NCI-H1092 treated with DMSO at 0.1 percent for 48 hours (cell line): ENCODE measurements around the gene MAPK1.
"Not testable (repeated sequence)": the region's sequence is repeated elsewhere in the genome, so short reads cannot be mapped to it uniquely, and the experiment has no call there.

Source experiments
- DNase-seq: peaks from one replicate; lab custom pipeline; 2025; lab: John Stamatoyannopoulos, UW

MAPK1 gene

DNA sequence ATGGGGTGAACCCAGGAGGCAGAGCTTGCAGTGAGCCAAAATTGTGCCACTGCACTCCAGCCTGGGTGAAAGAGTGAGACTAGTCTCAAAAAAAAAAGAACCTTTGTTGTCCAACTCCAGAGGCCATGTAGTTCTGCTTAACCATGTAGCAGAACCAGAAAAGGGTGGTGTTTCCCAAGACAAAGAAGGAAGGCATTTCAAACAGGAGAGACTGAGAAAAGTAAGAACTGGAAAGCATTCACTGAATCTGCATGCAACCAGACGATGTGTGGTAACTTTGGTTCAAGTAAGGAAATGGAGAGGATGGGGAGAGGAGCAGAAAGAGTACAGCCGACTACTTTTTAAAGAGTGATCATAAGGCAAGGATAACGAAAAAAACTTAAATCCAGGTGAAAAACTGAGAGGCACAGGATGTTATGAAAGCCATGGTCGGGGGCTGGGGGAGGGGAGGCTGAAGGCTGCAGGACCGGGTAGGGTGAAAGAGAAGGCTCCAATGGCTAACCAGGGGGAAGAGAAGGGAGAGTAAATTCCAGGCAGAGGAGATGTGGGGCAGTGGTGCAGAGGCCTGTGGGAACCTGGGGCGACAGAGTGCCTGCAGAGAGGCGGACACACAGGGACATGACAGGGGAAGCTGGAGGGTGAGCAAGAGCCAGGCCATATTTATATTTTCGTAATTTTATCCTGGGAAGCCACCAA, 48.8 kb downstream of the MAPK1 start:
- no peak for DNase-seq

DNA sequence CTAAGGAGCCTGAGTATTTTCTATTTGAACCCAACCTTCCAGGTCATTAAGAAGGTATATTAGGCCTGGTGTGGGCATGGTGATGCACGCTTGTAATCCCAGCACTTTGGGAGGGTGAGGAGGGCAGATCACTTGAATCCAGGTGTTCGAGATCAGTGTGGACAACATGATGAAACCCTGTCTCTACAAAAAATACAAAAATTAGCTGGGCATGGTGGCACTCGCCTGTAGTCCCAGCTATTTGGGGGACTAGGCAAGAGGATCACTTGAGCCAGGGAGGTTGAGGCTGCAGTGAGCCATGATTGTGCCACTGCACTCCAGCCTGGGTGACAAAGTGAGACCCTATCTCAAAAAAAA, 50.0 kb downstream of the MAPK1 start:
- DNase-seq, result not testable (repeated sequence)

DNA sequence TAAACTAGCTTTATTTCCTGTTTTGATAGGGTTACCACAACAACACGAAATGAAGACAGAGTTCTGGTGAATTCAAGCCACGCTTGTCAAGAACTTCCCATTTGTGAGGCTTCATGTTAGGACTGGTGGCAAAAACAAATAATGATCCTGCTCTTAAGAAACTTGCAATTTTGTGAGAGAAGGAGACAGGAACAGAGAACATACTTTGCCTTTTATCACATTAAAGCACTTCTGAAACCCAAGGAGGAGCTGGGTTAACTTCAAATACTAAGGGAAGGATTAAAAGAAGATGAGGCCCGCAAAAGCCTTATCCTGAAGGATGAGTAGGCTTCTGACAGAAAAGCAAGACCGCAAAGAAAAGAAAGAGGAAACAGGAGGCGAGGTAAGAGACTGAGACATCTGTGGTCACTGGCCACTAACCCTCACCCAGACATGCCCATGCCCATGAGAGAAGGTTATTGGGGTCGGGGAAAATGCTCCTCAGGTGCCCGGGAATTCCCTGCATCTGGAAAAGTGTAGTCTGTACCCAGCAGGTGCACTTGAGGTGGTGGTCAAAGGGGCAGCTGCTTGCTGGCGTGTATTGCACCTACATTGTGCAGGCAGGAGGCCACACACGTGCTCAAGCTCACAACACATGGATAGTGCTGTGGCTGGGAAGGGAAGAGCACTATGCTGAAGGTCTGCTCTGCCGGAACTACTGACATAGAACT, 50.5 kb downstream of the MAPK1 start:
- DNase-seq, result no peak

DNA sequence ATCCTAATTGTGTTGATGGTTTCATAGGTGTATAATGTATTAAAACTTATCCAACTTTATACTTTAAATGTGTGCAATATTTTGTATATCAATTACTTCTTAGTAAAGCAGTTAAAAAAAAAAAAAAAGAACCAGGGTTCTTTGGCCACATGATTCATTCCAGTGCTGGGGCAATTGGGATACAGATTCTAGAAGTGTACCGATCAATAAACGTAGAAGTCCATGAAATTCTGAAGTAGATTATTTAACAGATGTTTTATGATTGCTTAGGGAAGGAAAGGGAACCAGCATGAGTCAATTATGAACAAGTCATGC, 51.0 kb downstream of the MAPK1 start:
- no peak for DNase-seq

DNA sequence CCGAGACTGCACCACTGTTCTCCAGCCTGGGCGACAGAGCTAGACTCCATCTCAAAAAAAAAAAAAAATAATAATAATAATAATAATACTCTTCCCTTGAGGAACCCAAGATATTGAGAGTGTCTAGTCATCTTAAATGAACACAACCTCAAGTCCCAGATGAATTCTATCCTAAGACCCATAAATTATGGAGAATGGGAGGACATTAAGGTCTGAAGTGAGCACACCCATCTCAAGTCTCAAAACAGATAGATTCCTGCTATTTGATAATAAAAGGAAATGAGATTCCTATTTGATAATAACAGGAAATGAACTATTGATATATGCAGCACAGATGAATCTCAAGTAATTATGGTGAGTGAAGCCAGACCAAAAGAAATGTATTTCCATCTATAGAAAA, 51.5 kb downstream of the MAPK1 start:
- no peak for DNase-seq

DNA sequence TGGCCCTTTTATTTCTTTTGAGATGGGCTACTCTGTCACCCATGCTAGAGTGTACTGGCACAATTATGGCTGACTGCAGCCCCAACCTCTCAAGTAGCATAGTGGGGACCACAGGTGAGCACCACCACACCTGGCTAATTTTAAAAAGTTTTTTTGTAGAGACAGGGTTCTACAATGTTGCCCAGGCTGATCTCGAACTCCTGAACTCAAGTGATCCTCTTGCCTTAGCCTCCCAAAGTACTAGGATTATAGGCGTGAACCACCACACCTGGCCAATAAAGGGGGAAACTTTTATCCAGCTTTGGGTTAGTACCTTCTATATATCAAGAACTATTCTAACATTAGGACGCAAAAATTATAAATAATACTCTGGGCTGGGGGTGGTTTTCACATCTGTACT, 52.1 kb downstream of the MAPK1 start:
- DNase-seq, result no peak

DNA sequence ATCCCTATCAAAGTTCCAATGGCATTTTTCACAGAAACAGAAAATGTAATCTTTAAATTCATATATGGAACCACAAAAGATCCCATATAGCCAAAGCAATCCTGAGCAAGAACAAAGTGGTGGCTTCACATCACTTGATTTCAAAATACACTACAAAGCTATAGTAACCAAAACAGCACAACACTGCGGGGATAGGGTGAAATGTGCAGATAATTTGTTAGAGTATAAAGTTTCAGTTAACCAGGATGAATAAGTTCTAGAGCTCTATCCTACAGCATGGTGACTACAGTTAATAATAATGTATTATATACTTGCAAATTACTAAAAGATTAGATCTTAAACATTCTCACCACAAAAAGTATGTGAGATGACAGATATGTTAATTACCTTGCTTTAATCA, 55.5 kb downstream of the MAPK1 start:
- no peak for DNase-seq

DNA sequence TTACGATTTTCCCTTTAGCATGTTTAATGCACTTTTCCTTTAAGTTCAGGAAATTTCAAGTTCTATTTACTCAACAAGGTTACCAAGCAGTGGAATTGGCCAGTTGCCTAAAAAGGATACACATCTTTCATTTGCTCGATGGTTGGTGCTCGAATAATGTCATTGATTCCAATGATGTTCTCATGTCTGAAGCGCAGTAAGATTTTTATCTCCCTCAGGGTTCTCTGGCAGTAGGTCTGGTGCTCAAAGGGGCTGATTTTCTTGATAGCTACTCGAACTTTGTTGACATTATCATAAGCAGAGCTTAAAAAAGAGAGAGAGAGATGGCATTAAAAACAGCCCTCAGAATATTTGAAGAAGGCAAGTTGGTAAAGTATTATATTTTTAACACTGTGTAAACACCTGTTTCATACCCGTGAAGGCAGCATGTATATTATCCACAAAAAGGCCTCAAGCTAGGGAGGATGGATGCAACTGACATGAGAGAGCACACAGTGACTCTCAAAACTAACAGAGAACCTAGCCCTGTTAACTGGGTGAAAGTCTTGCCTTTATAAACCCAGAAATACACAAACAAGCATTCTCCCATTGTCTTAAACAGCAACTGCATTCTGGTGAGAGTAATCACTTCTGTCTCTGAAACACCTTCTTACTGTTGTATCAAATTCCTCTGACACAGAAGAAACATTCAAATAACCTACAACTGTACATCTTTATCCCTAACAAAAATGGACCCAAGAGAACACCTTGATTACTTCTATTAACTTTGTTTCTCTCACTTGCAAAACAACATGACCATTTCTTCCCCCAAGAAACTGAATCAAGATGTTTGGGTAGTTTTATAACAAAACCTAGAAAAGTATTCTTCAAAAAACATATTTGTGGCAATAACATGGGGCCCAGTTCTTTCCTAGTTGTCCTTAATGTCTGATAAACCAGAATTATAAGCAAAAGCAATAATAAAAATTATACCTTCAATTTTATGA, 59.6 kb downstream of the MAPK1 start:
- no peak for DNase-seq

DNA sequence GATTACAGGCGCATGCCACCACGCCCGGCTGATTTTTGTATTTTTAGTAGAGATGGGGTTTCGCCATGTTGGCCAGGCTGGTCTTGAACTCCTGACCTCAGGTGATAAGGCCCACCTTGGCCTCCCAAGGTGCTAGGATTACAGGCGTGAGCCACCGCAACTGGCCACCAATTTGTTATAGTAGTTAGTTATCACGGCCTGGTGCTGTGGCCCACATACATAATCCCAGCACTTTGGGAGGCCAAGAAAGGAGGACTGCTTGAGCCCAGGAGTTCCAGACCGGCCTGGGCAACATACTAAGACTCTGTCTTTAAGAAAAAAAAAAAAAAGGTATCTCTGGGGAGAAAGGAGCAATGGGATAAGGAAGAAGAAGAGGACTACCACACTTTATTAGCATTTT, 62.1 kb downstream of the MAPK1 start:
- DNase-seq, result not testable (repeated sequence)

DNA sequence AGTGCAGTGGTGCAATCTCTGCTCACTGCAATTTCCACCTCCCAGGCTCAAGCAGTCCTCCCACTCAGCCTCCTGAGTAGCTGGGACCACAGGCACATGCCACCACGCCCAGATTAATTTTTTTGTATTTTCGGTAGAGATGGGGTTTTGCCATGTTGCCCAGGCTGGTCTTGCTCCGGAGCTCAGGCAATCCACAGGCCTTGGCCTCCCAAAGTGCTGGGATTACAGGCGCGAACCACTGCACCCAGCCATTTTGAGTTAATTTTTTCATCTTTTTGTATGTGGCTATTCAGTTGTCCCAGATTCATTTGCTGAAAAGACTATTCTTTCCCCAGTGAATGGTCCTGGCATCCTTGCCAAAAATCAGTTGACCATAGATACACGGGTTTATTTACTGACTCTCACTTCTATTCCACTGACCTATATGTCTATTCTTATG, 63.6 kb downstream of the MAPK1 start:
- no peak for DNase-seq

DNA sequence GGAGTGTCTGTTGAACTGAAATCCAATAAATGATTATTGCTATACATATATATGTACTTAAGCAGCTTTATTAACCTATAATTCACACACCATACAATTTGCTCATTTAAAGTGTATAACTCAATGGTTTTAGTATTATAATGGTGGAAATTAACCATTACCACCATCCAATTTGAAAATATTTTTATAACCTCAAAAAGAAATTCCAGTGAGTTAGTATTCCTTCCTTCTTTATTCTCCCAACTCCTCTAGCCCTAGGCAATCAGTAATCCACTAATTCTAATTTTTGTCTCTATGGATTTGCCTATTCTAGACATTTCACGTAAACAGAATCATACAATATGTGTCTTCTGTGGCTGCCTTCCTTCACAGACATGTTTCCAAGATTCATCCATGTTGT, 64.8 kb downstream of the MAPK1 start:
- no peak for DNase-seq

DNA sequence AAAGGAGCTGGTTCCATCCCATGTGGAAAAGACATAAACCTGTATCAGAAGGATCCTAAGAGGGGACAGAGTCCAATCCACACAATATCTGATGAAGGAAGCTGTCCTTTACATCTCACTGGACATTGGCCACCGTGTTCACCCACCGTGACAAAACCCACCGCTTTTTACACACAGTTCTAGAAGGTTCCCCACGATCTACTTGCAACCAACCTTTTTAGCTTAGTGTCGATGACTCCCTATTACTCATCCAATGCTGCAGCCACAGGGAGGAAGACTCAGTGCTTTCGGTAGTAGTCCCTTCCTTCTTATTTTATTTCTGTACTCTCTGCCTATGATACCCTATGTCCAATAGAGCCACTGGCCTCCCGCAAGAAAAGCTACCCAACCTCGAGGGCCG, 65.4 kb downstream of the MAPK1 start:
- DNase-seq, result no peak

DNA sequence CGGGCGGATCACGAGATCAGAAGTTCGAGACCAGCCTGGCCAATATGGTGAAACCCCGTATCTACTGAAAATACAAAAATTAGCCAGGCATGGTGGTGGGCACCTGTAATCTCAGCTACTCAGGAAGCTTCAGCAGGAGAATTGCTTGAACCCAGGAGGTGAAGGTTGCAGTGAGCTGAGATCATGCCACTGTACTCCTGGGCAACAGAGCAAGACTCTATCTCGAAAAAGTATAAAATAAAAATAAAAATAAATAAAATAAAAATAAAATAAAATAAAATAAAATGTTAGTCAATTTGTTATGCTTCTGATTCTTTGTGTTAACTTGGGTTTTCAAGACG, 66.2 kb downstream of the MAPK1 start:
- not testable (repeated sequence) for DNase-seq

DNA sequence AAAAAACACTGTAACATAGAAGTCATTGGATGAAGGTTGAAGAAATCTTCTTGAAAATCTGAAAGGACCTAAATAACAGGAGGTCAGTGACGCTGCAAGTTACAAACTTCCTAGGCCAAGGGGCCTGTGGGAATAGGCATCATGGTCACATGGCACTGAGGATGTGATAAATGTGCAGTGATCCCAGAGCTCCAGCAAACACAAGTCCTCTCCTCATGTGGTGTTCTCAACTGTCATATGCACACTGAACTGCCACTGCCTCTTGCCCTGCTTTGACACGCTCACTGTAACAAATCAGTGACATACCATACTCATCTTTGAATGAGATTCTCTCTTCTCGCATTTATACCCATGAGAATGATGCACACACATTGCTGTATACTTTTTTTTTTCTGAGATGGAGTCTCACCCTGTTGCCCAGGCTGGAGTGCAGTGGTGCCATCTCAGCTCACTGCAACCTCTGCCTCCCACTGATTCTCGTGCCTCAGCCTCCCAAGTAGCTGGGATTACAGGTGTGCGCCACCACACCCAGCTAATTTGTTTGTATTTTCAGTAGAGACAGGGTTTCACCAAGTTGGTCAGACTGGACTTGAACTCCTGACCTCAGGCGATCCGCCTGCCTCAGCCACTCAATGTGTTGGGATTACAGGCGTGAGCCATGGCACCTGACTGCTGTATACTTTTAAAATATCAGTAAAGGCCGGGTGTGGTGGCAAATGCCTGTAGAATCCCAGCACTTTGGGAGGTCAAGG, 66.7 kb downstream of the MAPK1 start:
- DNase-seq, result no peak

DNA sequence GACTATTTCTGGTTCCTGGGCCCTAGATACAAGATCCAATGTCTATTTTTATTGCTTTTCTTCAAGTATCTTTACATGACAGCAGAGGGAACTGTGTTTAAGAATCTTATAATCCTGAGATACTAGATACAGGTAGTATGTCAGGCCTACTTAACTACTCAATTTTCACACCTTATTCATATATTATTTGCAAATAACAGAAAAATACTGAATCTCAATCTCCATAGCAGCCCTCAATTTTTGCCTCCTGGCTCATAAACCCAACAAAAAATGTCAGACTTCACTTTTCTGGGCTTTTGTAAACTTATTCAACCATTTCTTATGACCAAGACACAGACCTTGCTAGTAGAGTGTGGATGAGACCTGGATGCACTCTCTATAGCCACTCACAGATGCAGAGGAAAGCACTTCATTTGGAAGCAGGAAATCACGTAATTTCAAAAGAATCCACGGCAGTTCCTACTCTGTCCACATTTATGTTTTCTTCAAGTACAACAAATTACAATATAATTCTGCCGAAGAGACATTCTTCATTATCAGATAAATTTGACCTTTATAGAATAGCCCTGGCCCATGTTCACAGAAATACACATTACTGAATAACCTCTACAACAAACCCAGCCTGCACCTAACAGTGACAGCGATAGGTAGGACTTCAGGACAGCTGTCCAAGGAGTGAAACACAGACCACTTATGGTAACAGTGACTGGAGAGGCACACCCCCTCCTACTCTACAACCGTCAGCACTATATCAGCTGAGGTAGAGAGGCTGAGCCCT, 69.8 kb downstream of the MAPK1 start:
- DNase-seq, result no peak

DNA sequence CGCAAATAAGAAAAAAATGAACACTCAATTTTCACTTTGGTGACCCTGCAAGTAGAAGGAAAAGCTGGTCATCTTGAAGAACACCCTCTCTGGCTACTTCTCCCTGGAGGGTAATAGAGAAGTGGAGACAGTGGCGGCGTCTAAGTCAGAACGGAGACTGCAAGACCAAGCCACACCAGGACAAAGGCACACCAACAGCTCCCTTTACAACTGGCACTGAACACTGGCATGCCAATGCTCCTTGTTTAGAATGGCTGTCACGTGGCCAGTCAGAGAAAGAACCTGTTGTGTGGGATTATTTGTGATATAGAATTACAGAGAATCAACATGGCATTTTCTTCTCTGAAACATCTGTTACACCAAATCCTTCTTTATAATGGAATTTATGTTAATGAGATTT, 70.6 kb downstream of the MAPK1 start:
- DNase-seq, result no peak

DNA sequence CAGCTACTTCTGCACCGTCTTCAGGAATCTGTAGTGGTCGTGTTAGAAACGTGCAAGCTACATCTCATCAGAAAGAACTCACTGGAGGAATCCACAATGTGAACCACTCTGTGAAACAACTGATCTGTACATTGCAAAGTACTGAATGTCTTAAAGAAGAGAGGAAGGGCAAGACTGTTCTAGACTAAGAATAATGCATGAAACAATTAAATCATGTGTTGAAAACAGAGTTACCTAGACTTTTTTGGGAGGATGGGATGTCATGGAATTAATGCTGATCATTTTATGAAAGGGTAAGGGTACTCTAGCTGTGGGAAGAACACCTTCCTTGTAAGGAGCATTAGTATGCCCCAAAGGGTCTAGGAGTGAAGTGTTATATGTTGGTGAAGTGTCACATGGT, 71.2 kb downstream of the MAPK1 start:
- no peak for DNase-seq

DNA sequence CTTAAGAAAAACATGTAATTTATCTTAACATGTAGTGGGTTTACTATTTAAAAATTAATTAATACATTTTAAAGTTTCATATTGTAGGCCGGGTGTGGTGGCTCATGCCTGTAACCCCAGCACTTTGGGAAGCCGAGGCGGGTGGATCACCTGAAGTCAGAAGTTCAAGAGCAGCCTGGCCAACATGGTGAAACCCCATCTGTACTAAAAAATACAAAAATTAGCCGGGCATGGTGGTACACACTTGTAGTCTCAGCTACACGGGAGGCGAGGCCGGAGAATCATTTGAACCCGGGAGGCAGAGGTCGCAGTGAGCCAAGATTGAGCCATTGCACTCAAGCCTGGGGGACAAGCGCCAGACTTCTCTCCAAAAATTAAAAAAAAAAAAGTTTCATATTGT, 73.7 kb downstream of the MAPK1 start:
- DNase-seq, result not testable (repeated sequence)

DNA sequence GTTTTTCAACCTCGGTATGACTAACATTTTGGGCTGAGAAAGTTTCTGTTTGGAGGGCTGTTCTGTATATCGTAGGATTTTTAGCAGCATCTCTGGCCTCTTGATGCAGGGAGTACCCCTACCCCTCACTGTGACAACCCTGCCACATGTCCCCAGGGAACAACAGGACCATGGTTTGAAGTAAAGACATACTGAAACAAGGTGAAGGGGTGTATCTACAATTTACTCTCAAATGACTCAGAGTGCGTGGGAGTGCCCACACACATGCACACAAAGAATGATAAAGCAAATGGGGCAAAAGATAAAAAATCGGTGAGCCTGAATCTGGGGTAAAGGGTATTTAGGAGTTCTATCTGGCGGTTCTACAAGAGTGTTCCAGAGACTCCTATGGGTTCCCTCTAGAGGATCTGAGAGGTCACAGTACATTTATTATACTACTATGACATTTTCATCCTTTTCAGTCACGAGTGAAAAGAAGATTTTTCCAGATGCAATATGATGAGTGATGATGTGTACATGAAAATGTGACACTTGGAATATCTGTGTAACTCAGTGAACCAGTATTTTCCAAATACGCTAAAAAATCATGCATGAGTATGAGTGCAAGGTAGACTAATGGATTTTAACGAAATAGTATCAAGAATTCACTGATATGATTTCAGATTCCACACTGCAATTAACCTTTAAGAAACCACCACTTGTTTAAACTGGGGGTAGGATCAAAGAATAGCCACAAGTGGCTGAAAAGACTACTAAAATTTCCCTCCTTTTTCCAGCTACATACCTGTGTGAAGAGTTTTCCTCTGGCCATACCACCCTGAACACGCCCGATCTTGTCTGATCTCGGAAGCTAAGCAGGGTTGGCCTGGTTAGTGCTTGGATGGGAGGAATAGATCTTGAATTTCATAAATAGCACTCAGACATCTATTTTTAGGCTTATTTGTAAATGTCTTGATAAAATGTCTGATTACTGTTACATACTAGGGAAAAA, 75.5 kb downstream of the MAPK1 start:
- no peak for DNase-seq
